ENCODE results near the gene STMN1.

GRCh38 chr1:25917996-25918395, 11.8 kb upstream of the STMN1 start:
- TF ChIP-seq POLR2A (IDR thresholded peaks at IDR 0.05; ENCODE audit: low read depth, low read length) (no peak), TAF1 (IDR thresholded peaks at IDR 0.05; ENCODE audit: borderline replicate concordance, low read depth, low read length) (no peak)

Measured in GM12892 (cell line).